HCT116 (cell line): Measurements from ENCODE around the gene HUNK.

ENCODE experiments used
- POLR2AphosphoS5 ChIP-seq: IDR thresholded peaks from 2 replicates; pipeline ENCODE4 v1.6.1; 2011; ENCODE audit warnings: mild to moderate bottlenecking, low read depth, low read length, moderate library complexity
- RAD21 ChIP-seq: IDR thresholded peaks from 2 replicates; pipeline ENCODE4 v1.6.1; 2012; ENCODE audit warnings: low read depth, mild to moderate bottlenecking

DNA sequence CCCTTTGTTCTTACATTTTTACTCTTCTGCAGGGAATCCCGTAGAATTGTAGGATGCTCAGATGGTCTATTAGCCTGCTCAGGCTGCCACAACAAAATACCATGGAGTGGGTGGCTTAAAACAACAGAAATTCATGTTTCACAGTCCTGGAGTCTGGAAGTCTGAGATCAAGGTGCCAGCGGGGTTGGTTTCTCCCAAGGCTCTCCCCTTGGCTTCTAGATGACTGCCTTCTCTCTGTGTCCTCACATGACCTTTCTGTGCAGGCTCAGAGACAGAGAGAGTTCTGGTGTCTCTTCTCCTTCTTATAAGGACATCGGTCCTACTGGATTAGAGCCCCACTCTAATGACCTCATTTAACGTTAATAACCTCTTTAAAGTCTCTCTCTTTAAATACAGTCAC, 41.7 kb downstream of the HUNK start:
- TF ChIP-seq POLR2AphosphoS5 (no peak), RAD21 (no peak)
